IPS-15b (cell line): ENCODE data around the gene FAM181A.

Experiments
- H3K27me3 ChIP-seq: one replicate; pipeline ENCODE4 v1.6.1; 2013; ENCODE audit warnings: low read length; ENCODE audit not compliant: control insufficient read depth, insufficient read depth
- H3K36me3 ChIP-seq: one replicate; pipeline ENCODE4 v1.6.1; 2013; ENCODE audit warnings: low read length; ENCODE audit not compliant: control insufficient read depth, insufficient read depth
- H3K4me1 ChIP-seq: one replicate; pipeline ENCODE4 v1.6.1; 2013; ENCODE audit warnings: mild to moderate bottlenecking, low read length; ENCODE audit not compliant: control insufficient read depth, insufficient read depth
- H3K4me3 ChIP-seq: one replicate; pipeline ENCODE4 v1.5.1; 2013; ENCODE audit warnings: low read depth, low read length
- H3K9ac ChIP-seq: one replicate; pipeline ENCODE4 v1.6.1; 2013; ENCODE audit warnings: low read depth, mild to moderate bottlenecking, low read length
- H3K9me3 ChIP-seq: one replicate; pipeline ENCODE4 v1.6.1; 2013; ENCODE audit warnings: mild to moderate bottlenecking, low read length; ENCODE audit not compliant: control insufficient read depth, insufficient read depth

Gene FAM181A

GRCh38 chr14:93946104-93946503, 19.0 kb downstream of the FAM181A start:
- H3K9me3 ChIP-seq, result no peaks in the 10 kb centered on the region

GRCh38 chr14:93946541-93947090, 19.5 kb downstream of the FAM181A start:
- Histone ChIP-seq H3K9me3 (no peaks in the 10 kb centered on the region), H3K27me3 (no peaks in the 10 kb centered on the region), H3K4me1 (no peaks in the 10 kb centered on the region), H3K9ac (no peak overlapping the region), H3K36me3 (no peaks in the 10 kb centered on the region), H3K4me3 (no peak overlapping the region)

More at GRCh38 chr14:93946104-93946503, 19.0 kb downstream of the FAM181A start:
- H3K36me3 ChIP-seq, result no peaks in the 10 kb centered on the region
- no peaks in the 10 kb centered on the region for H3K4me1 ChIP-seq
- no peak overlapping the region for H3K9ac ChIP-seq
- no peak overlapping the region for H3K4me3 ChIP-seq
- H3K27me3 ChIP-seq, result no peaks in the 10 kb centered on the region

- Histone ChIP-seq H3K9ac (no peak overlapping the region), H3K36me3 (no peaks in the 10 kb centered on the region), H3K4me1 (no peaks in the 10 kb centered on the region), H3K9me3 (no peaks in the 10 kb centered on the region), H3K4me3 (no peak overlapping the region), H3K27me3 (no peaks in the 10 kb centered on the region)
These were observed 20.1 kb downstream of the FAM181A start for GRCh38 chr14:93947282-93947681.

- peaks cover 2% of the 10 kb centered on the region for H3K4me1 ChIP-seq
- H3K9ac ChIP-seq, result no peak overlapping the region
- H3K9me3 ChIP-seq, result no peaks in the 10 kb centered on the region
- no peak overlapping the region for H3K4me3 ChIP-seq
- no peaks in the 10 kb centered on the region for H3K27me3 ChIP-seq
- H3K36me3 ChIP-seq, result no peaks in the 10 kb centered on the region
These were observed 22.4 kb downstream of the FAM181A start for GRCh38 chr14:93949511-93950075.

GRCh38 chr14:93950948-93951634, 23.9 kb downstream of the FAM181A start:
- Histone ChIP-seq H3K9me3 (no peaks in the 10 kb centered on the region), H3K4me3 (no peak overlapping the region), H3K27me3 (no peaks in the 10 kb centered on the region), H3K4me1 (peaks cover 7% of the 10 kb centered on the region), H3K36me3 (no peaks in the 10 kb centered on the region), H3K9ac (no peak overlapping the region)

GRCh38 chr14:93951635-93952540, 24.7 kb downstream of the FAM181A start:
- Histone ChIP-seq H3K36me3 (no peaks in the 10 kb centered on the region), H3K9ac (no peak overlapping the region), H3K27me3 (no peaks in the 10 kb centered on the region), H3K4me3 (no peak overlapping the region), H3K4me1 (peaks cover 7% of the 10 kb centered on the region), H3K9me3 (no peaks in the 10 kb centered on the region)

GRCh38 chr14:93952829-93953228, 25.7 kb downstream of the FAM181A start:
- Histone ChIP-seq H3K4me3 (no peak overlapping the region), H3K9ac (no peak overlapping the region), H3K9me3 (no peaks in the 10 kb centered on the region), H3K4me1 (peaks cover 7% of the 10 kb centered on the region), H3K36me3 (no peaks in the 10 kb centered on the region), H3K27me3 (no peaks in the 10 kb centered on the region)

- H3K4me1 ChIP-seq, result peaks cover 7% of the 10 kb centered on the region
- H3K9me3 ChIP-seq, result no peaks in the 10 kb centered on the region
- no peak overlapping the region for H3K9ac ChIP-seq
- no peaks in the 10 kb centered on the region for H3K36me3 ChIP-seq
- H3K4me3 ChIP-seq, result no peak overlapping the region
- no peaks in the 10 kb centered on the region for H3K27me3 ChIP-seq
These were observed 26.1 kb downstream of the FAM181A start for GRCh38 chr14:93953263-93953662.

GRCh38 chr14:93953739-93954515, 26.8 kb downstream of the FAM181A start:
- H3K4me1 ChIP-seq, result peaks cover 7% of the 10 kb centered on the region
- H3K36me3 ChIP-seq, result no peaks in the 10 kb centered on the region
- no peaks in the 10 kb centered on the region for H3K9me3 ChIP-seq
- no peak overlapping the region for H3K4me3 ChIP-seq
- H3K27me3 ChIP-seq, result no peaks in the 10 kb centered on the region
- H3K9ac ChIP-seq, result no peak overlapping the region

GRCh38 chr14:93954516-93954830, 27.3 kb downstream of the FAM181A start:
- Histone ChIP-seq H3K36me3 (no peaks in the 10 kb centered on the region), H3K4me1 (peaks cover 7% of the 10 kb centered on the region), H3K27me3 (no peaks in the 10 kb centered on the region), H3K4me3 (no peak overlapping the region), H3K9ac (no peak overlapping the region), H3K9me3 (no peaks in the 10 kb centered on the region)
